HEK293 (cell line): Measurements from ENCODE around the gene RAP1A.

Source experiments
- CTCF ChIA-PET: fragments of 350-600 bp; formaldehyde crosslinking; extraction: SDS; loops from one replicate; lab custom pipeline; 2021; ENCODE audit warnings: antibody characterized with exemption; lab: Yijun Ruan, JAX
- POLR2A ChIA-PET: fragments of 300-600 bp; formaldehyde crosslinking; extraction: SDS; loops from one replicate; lab custom pipeline; 2020; ENCODE audit warnings: antibody characterized with exemption, inconsistent platforms; lab: Yijun Ruan, JAX
- H3K27ac ChIP-seq: fragments of 200-500 bp; sonication (Bioruptor generic); 2 replicates; pipeline ENCODE4 v1.5.1; 2014; ENCODE audit warnings: low read depth, low read length, control low read depth, inconsistent platforms; ENCODE audit errors: extremely low read depth
- H3K36me3 ChIP-seq, 2 experiments: fragments of 200-500 bp in 1 of 2; sonication (Bioruptor generic) in 1 of 2; 1 replicate in 1 of 2; 2 replicates in 1 of 2; pipeline ENCODE4 v1.5.1; 2014 to 2017; ENCODE audit warnings: inconsistent platforms in 2 of 2, low read length in 2 of 2; ENCODE audit not compliant: control insufficient read depth in 2 of 2, insufficient read depth in 1 of 2
- H3K4me1 ChIP-seq: fragments of 200-500 bp; sonication (Bioruptor generic); 2 replicates; pipeline ENCODE4 v1.5.1; 2014; ENCODE audit warnings: mild to moderate bottlenecking, low read length, inconsistent platforms; ENCODE audit not compliant: control insufficient read depth, insufficient read depth
- H3K4me3 ChIP-seq: 2 replicates; pipeline ENCODE4 v1.5.1; 2011; ENCODE audit warnings: low read depth, mild to moderate bottlenecking, control low read depth, low read length, moderate library complexity
- H3K9me3 ChIP-seq: fragments of 200-500 bp; sonication (Bioruptor generic); 2 replicates; pipeline ENCODE4 v1.5.1; 2014; ENCODE audit warnings: low read depth, low read length, inconsistent platforms; ENCODE audit not compliant: control insufficient read depth, insufficient read depth
- HOXD13 ChIP-seq: sonication (generic); formaldehyde crosslinking; IDR thresholded peaks from 2 replicates; pipeline ENCODE4 v1.8.0; 2022; ENCODE audit warnings: missing genetic modification reagents, borderline replicate concordance
- KLF7 ChIP-seq: fragments of 450-650 bp; formaldehyde crosslinking; IDR thresholded peaks from 2 replicates; pipeline ENCODE4 v1.5.1; 2016; ENCODE audit warnings: missing biosample characterization, missing genetic modification characterization, borderline replicate concordance
- PRDM1 ChIP-seq: fragments of 450-650 bp; formaldehyde crosslinking; IDR thresholded peaks from 2 replicates; pipeline ENCODE4; 2016; ENCODE audit warnings: missing biosample characterization, missing genetic modification characterization
- SCRT2 ChIP-seq: fragments of 450-650 bp; formaldehyde crosslinking; IDR thresholded peaks from 2 replicates; pipeline ENCODE4 v1.5.1; 2016; ENCODE audit warnings: missing biosample characterization, missing genetic modification characterization
- ZNF19 ChIP-seq: fragments of 450-650 bp; formaldehyde crosslinking; IDR thresholded peaks from 2 replicates; pipeline ENCODE4; 2016; ENCODE audit warnings: missing biosample characterization, missing genetic modification characterization, low read depth
- ZNF202 ChIP-seq: fragments of 450-650 bp; formaldehyde crosslinking; IDR thresholded peaks from 2 replicates; pipeline ENCODE4 v1.5.1; 2016; ENCODE audit warnings: missing biosample characterization, missing genetic modification characterization, borderline replicate concordance
- ZNF404 ChIP-seq: fragments of 450-650 bp; formaldehyde crosslinking; IDR thresholded peaks from 2 replicates; pipeline ENCODE4 v1.5.1; 2017; ENCODE audit warnings: missing biosample characterization, missing genetic modification characterization
- ZNF510 ChIP-seq: fragments of 450-650 bp; formaldehyde crosslinking; IDR thresholded peaks from 2 replicates; pipeline ENCODE4 v1.5.1; 2018; ENCODE audit warnings: mild to moderate bottlenecking, missing genetic modification characterization, missing biosample characterization; ENCODE audit not compliant: insufficient replicate concordance
- ZNF571 ChIP-seq: fragments of 450-650 bp; formaldehyde crosslinking; IDR thresholded peaks from 2 replicates; pipeline ENCODE4 v1.5.0; 2017; ENCODE audit warnings: missing biosample characterization, missing genetic modification characterization
- ZNF610 ChIP-seq: fragments of 450-650 bp; formaldehyde crosslinking; IDR thresholded peaks from 2 replicates; pipeline ENCODE4 v1.5.1; 2016; ENCODE audit warnings: missing biosample characterization, missing genetic modification characterization, borderline replicate concordance
- ZNF654 ChIP-seq: fragments of 450-650 bp; formaldehyde crosslinking; IDR thresholded peaks from 2 replicates; pipeline ENCODE4 v1.5.1; 2016; ENCODE audit warnings: low read depth, missing biosample characterization, missing genetic modification characterization
- ZNF664 ChIP-seq: fragments of 450-650 bp; formaldehyde crosslinking; IDR thresholded peaks from 2 replicates; pipeline ENCODE4 v1.5.1; 2016; ENCODE audit warnings: missing biosample characterization, missing genetic modification characterization
- ZSCAN23 ChIP-seq: fragments of 450-650 bp; formaldehyde crosslinking; IDR thresholded peaks from 2 replicates; pipeline ENCODE4 v1.5.1; 2016; ENCODE audit warnings: missing biosample characterization, missing genetic modification characterization
- TF ChIP-seq, protein P1 (sequence below): fragments of 450-650 bp; formaldehyde crosslinking; IDR thresholded peaks from 2 replicates; pipeline ENCODE4 v1.5.1; 2016; ENCODE audit warnings: missing biosample characterization, missing genetic modification characterization

RAP1A gene

DNA sequence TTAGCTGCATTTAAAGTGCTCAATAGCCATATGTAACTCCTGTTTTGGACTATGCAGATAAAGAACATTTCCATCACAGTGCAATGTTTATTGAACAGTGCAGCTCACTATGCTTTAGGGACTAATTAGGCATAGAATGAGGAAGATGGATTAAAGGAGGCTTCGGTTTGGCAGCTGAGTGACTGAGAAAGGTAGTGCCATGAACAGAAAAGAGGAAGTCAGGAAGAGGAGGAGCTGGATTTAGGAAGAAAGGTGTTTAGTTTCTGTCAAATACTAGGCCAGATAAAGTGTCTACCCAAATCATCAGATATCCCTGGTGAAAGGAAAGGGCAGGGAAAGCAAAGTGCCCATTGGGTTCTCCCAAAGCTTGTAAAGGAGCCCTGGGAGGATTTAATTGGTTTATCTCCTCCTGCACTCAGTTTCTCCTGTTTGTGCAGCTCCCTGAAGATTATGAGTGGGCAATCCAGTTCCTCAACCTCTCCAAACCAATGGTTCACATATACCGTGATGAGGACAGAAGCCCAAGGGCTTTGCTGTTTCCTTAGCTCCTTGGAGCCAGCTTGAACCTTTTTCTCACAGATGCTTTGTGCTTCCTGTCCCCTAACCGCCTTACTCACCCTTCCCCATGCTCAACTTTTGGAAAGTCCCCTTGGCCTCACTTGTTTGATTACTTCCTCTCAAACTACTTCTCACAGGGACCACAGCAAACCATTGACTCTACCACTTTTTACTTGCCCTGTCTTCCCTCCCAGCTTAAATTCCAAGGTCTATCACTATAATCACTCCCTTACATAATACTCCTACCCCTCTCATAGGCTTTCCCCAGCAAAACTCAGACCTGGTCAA lies 3.5 kb upstream of the RAP1A start:
- CTCF ChIA-PET = no interaction called here
- H3K4me3 ChIP-seq = no peak overlapping the region
- no peak for TF ChIP-seq ZNF571
- no peak for TF ChIP-seq ZNF510 (tag by site-specific recombination)
- TF ChIP-seq, protein P1, sequence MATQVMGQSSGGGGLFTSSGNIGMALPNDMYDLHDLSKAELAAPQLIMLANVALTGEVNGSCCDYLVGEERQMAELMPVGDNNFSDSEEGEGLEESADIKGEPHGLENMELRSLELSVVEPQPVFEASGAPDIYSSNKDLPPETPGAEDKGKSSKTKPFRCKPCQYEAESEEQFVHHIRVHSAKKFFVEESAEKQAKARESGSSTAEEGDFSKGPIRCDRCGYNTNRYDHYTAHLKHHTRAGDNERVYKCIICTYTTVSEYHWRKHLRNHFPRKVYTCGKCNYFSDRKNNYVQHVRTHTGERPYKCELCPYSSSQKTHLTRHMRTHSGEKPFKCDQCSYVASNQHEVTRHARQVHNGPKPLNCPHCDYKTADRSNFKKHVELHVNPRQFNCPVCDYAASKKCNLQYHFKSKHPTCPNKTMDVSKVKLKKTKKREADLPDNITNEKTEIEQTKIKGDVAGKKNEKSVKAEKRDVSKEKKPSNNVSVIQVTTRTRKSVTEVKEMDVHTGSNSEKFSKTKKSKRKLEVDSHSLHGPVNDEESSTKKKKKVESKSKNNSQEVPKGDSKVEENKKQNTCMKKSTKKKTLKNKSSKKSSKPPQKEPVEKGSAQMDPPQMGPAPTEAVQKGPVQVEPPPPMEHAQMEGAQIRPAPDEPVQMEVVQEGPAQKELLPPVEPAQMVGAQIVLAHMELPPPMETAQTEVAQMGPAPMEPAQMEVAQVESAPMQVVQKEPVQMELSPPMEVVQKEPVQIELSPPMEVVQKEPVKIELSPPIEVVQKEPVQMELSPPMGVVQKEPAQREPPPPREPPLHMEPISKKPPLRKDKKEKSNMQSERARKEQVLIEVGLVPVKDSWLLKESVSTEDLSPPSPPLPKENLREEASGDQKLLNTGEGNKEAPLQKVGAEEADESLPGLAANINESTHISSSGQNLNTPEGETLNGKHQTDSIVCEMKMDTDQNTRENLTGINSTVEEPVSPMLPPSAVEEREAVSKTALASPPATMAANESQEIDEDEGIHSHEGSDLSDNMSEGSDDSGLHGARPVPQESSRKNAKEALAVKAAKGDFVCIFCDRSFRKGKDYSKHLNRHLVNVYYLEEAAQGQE = no peak
- TF ChIP-seq ZNF654 = no peak
- no peak for TF ChIP-seq ZNF202
- TF ChIP-seq ZSCAN23 (tag by site-specific recombination) = no peak
- TF ChIP-seq ZNF19 (tag by site-specific recombination) = no peak
- no peak for TF ChIP-seq HOXD13 (CRISPR knock-in tag)
- no peak overlapping the region for H3K27ac ChIP-seq
- H3K36me3 ChIP-seq = no peaks in the 10 kb centered on the region
- no peaks in the 10 kb centered on the region for H3K4me1 ChIP-seq
- no peaks in the 10 kb centered on the region for H3K9me3 ChIP-seq
- POLR2A ChIA-PET = no interaction called here

GRCh38 chr1:111618081-111618480 lies 1.5 kb upstream of the RAP1A start:
- Histone ChIP-seq H3K36me3 (no peaks in the 10 kb centered on the region), H3K9me3 (no peaks in the 10 kb centered on the region), H3K4me3 (no peak overlapping the region), H3K4me1 (no peaks in the 10 kb centered on the region), H3K27ac (no peak overlapping the region)
- POLR2A ChIA-PET = no interaction called here
- CTCF ChIA-PET = no interaction called here
- TF ChIP-seq ZNF404 (tag by site-specific recombination) (no peak), PRDM1 (peak; percentile 67; the same call in 1 of the 2 replicates), KLF7 (tag by site-specific recombination) (no peak)

- ChIA-PET POLR2A (interaction anchor here (0.6 to 1.3 kb wide), 10 partner anchors 9 to 1075 kb away, joined by 3 to 9 read pairs (median 3); partner anchors contain the start of genes CEPT1 and DRAM2), CTCF (interaction anchor here (0.6 to 1.2 kb wide), 5 partner anchors 8 to 612 kb away, joined by 3 read pairs; no protein-coding TSS in a partner anchor)
- Histone ChIP-seq H3K4me3 (peak overlapping the region; percentile 6), H3K4me1 (no peaks in the 10 kb centered on the region), H3K36me3 (no peaks in the 10 kb centered on the region), H3K27ac (no peak overlapping the region), H3K9me3 (no peaks in the 10 kb centered on the region)
- peak; percentile 64; the same call in 1 of the 2 replicates for TF ChIP-seq SCRT2 (tag by site-specific recombination)
- TF ChIP-seq ZNF610 (tag by site-specific recombination) = no peak
- peak; percentile 97 for TF ChIP-seq ZNF664 (tag by site-specific recombination)
These were observed 491 bp upstream of the RAP1A start for GRCh38 chr1:111618961-111619634.
